ENCODE measurements around the gene DBR1. TPM values are rescaled to one million over a fixed set of nuclear protein-coding genes. Genes with fewer than 3 reads are reported as not detected.
A peak's percentile ranks its signal among the peaks of the same experiment; 100 is the strongest.

Gene DBR1
- total and polyA plus RNA-seq, 2 experiments from 2014 or later: 12.3 to 16.9 TPM

- Histone ChIP-seq H3K4me2 (ENCODE audit: unreplicated experiment) (no peak overlapping the region), H3K27ac (no peak overlapping the region), H3K4me3 (no peak overlapping the region), H3K79me2 (ENCODE audit: insufficient read depth) (peaks cover 100% of the 10 kb centered on the region), H4K20me1 (ENCODE audit: insufficient read depth) (peaks cover 38% of the 10 kb centered on the region), H2AFZ (no peak overlapping the region), H3K36me3 (ENCODE audit: low read depth) (no peaks in the 10 kb centered on the region), H3K27me3 (replicated peaks; ENCODE audit: insufficient read depth) (no peaks in the 10 kb centered on the region), H3K9me2 (ENCODE audit: insufficient read depth) (no peaks in the 10 kb centered on the region), H3K9me3 (ENCODE audit: low read depth) (no peaks in the 10 kb centered on the region), H3F3A (ENCODE audit: insufficient read depth) (no peaks in the 10 kb centered on the region), H3K9ac (no peak overlapping the region), H3K4me1 (ENCODE audit: insufficient read depth) (no peaks in the 10 kb centered on the region)
- no peak for TF ChIP-seq EZH2 (IDR thresholded peaks at IDR 0.05; ENCODE audit: insufficient read depth, poor library complexity, severe bottlenecking)
- no peak for TF ChIP-seq EZH2phosphoT487 (IDR thresholded peaks at IDR 0.05; ENCODE audit: insufficient read depth, low read depth)
- no peak for DNase-seq
- in situ Hi-C loops (cut with MboI): no loop called here
- WGBS, 2 experiments (ENCODE audit: low coverage in 1 of 2, low lambda C conversion rate in 2 of 2, missing lambda C conversion rate in 2 of 2): 92 to 98% methylated on average over 1 of the region's 1 CpG
These were observed 25.7 kb upstream of the DBR1 start for GRCh38 chr3:138200424-138200823.

- no peaks in the 10 kb centered on the region for H3K27me3 ChIP-seq (replicated peaks; ENCODE audit: insufficient read depth)
- H4K20me1 ChIP-seq (ENCODE audit: insufficient read depth): peaks cover 38% of the 10 kb centered on the region
- no peak overlapping the region for H3K27ac ChIP-seq
- DNase-seq: no peak
- in situ Hi-C loops (cut with MboI): no loop called here
- TF ChIP-seq EZH2 (IDR thresholded peaks at IDR 0.05; ENCODE audit: insufficient read depth, poor library complexity, severe bottlenecking) (no peak), EZH2phosphoT487 (IDR thresholded peaks at IDR 0.05; ENCODE audit: insufficient read depth, low read depth) (no peak)
- H3K36me3 ChIP-seq (ENCODE audit: low read depth): no peaks in the 10 kb centered on the region
- H3K79me2 ChIP-seq (ENCODE audit: insufficient read depth): peaks cover 100% of the 10 kb centered on the region
- no peaks in the 10 kb centered on the region for H3K4me1 ChIP-seq (ENCODE audit: insufficient read depth)
- no peak overlapping the region for H3K4me3 ChIP-seq
- H3K4me2 ChIP-seq (ENCODE audit: unreplicated experiment): no peak overlapping the region
- no peaks in the 10 kb centered on the region for H3K9me2 ChIP-seq (ENCODE audit: insufficient read depth)
- WGBS, 2 experiments (ENCODE audit: low coverage in 1 of 2, low lambda C conversion rate in 2 of 2, missing lambda C conversion rate in 2 of 2): 95 to 100% methylated on average over 2 of the region's 2 CpGs
- H2AFZ ChIP-seq: no peak overlapping the region
- H3K9ac ChIP-seq: no peak overlapping the region
- H3F3A ChIP-seq (ENCODE audit: insufficient read depth): no peaks in the 10 kb centered on the region
- H3K9me3 ChIP-seq (ENCODE audit: low read depth): no peaks in the 10 kb centered on the region
These were observed 25.1 kb upstream of the DBR1 start for GRCh38 chr3:138199851-138200250.

GRCh38 chr3:138197524-138197923, 22.8 kb upstream of the DBR1 start:
- Histone ChIP-seq H2AFZ (no peak overlapping the region), H3F3A (ENCODE audit: insufficient read depth) (no peaks in the 10 kb centered on the region), H3K4me3 (no peak overlapping the region), H3K9ac (no peak overlapping the region), H3K27ac (no peak overlapping the region), H3K79me2 (ENCODE audit: insufficient read depth) (peaks cover 100% of the 10 kb centered on the region), H3K9me3 (ENCODE audit: low read depth) (no peaks in the 10 kb centered on the region), H4K20me1 (ENCODE audit: insufficient read depth) (peaks cover 27% of the 10 kb centered on the region), H3K36me3 (ENCODE audit: low read depth) (no peaks in the 10 kb centered on the region), H3K27me3 (replicated peaks; ENCODE audit: insufficient read depth) (no peaks in the 10 kb centered on the region), H3K9me2 (ENCODE audit: insufficient read depth) (no peaks in the 10 kb centered on the region), H3K4me2 (ENCODE audit: unreplicated experiment) (no peak overlapping the region), H3K4me1 (ENCODE audit: insufficient read depth) (no peaks in the 10 kb centered on the region)
- DNase-seq: no peak
- 100% methylated on average over 1 of the region's 1 CpG for WGBS, 2 experiments (ENCODE audit: low coverage in 1 of 2, low lambda C conversion rate in 2 of 2, missing lambda C conversion rate in 2 of 2)
- in situ Hi-C loops (cut with MboI): no loop called here
- no peak for TF ChIP-seq EZH2phosphoT487 (IDR thresholded peaks at IDR 0.05; ENCODE audit: insufficient read depth, low read depth)
- no peak for TF ChIP-seq EZH2 (IDR thresholded peaks at IDR 0.05; ENCODE audit: insufficient read depth, poor library complexity, severe bottlenecking)

- Histone ChIP-seq H3K9me3 (ENCODE audit: low read depth) (no peaks in the 10 kb centered on the region), H3K4me1 (ENCODE audit: insufficient read depth) (no peaks in the 10 kb centered on the region), H3K27me3 (replicated peaks; ENCODE audit: insufficient read depth) (no peaks in the 10 kb centered on the region), H2AFZ (no peak overlapping the region), H3K36me3 (ENCODE audit: low read depth) (no peaks in the 10 kb centered on the region), H3F3A (ENCODE audit: insufficient read depth) (no peaks in the 10 kb centered on the region), H3K79me2 (ENCODE audit: insufficient read depth) (peaks cover 100% of the 10 kb centered on the region), H4K20me1 (ENCODE audit: insufficient read depth) (peaks cover 23% of the 10 kb centered on the region), H3K9me2 (ENCODE audit: insufficient read depth) (no peaks in the 10 kb centered on the region), H3K9ac (no peak overlapping the region), H3K4me2 (ENCODE audit: unreplicated experiment) (no peak overlapping the region), H3K27ac (no peak overlapping the region), H3K4me3 (no peak overlapping the region)
- 81 to 83% methylated on average over 5 of the region's 5 CpGs for WGBS, 2 experiments (ENCODE audit: low coverage in 1 of 2, low lambda C conversion rate in 2 of 2, missing lambda C conversion rate in 2 of 2)
- in situ Hi-C loops (cut with MboI): no loop called here
- TF ChIP-seq EZH2phosphoT487 (IDR thresholded peaks at IDR 0.05; ENCODE audit: insufficient read depth, low read depth) (no peak), EZH2 (IDR thresholded peaks at IDR 0.05; ENCODE audit: insufficient read depth, poor library complexity, severe bottlenecking) (no peak)
- peak; percentile 40 for DNase-seq
These were observed 22.3 kb upstream of the DBR1 start for GRCh38 chr3:138197058-138197457.

- TF ChIP-seq EZH2 (IDR thresholded peaks at IDR 0.05; ENCODE audit: insufficient read depth, poor library complexity, severe bottlenecking) (no peak), EZH2phosphoT487 (IDR thresholded peaks at IDR 0.05; ENCODE audit: insufficient read depth, low read depth) (no peak)
- DNase-seq: no peak
- no peaks in the 10 kb centered on the region for H3K4me1 ChIP-seq (ENCODE audit: insufficient read depth)
- H3F3A ChIP-seq (ENCODE audit: insufficient read depth): no peaks in the 10 kb centered on the region
- no peak overlapping the region for H3K4me3 ChIP-seq
- WGBS, 2 experiments (ENCODE audit: low coverage in 1 of 2, low lambda C conversion rate in 2 of 2, missing lambda C conversion rate in 2 of 2): 54 to 64% methylated on average over 2 of the region's 2 CpGs
- H3K36me3 ChIP-seq (ENCODE audit: low read depth): no peaks in the 10 kb centered on the region
- no peaks in the 10 kb centered on the region for H3K9me3 ChIP-seq (ENCODE audit: low read depth)
- H3K27ac ChIP-seq: no peak overlapping the region
- in situ Hi-C loops (cut with MboI): no loop called here
- no peak overlapping the region for H2AFZ ChIP-seq
- peaks cover 100% of the 10 kb centered on the region for H3K79me2 ChIP-seq (ENCODE audit: insufficient read depth)
- H3K9me2 ChIP-seq (ENCODE audit: insufficient read depth): no peaks in the 10 kb centered on the region
- H3K9ac ChIP-seq: no peak overlapping the region
- H4K20me1 ChIP-seq (ENCODE audit: insufficient read depth): peaks cover 17% of the 10 kb centered on the region
- no peak overlapping the region for H3K4me2 ChIP-seq (ENCODE audit: unreplicated experiment)
- H3K27me3 ChIP-seq (replicated peaks; ENCODE audit: insufficient read depth): no peaks in the 10 kb centered on the region
These were observed 21.3 kb upstream of the DBR1 start for GRCh38 chr3:138196023-138196422.
